RWPE1 (cell line): ENCODE results near the gene EAF1.

ENCODE experiments used
- CTCF ChIA-PET: fragments of 350-600 bp; sonication (Branson Sonifier 250); formaldehyde crosslinking; extraction: SDS; loops from one replicate; lab custom pipeline; 2021; lab: Yijun Ruan, JAX
- POLR2A ChIA-PET: fragments of 400-600 bp; formaldehyde crosslinking; extraction: SDS; loops from one replicate; lab custom pipeline; 2020; ENCODE audit warnings: antibody characterized with exemption; ENCODE audit not compliant: low non-redundant PET; lab: Yijun Ruan, JAX
- DNase-seq: peaks from one replicate; pipeline ENCODE4 v3.0.0; 2012; ENCODE audit warnings: low spot score
- H3K27ac ChIP-seq: fragments of 450-650 bp; 2 replicates; pipeline ENCODE4 v1.5.1; 2017
- CTCF ChIP-seq: fragments of 450-650 bp; conservative IDR thresholded peaks from 2 replicates; pipeline ENCODE4 v1.5.1; 2017; ENCODE audit warnings: low read depth, mild to moderate bottlenecking

The EAF1 gene

GRCh38 chr3:15399970-15400369 is 27.4 kb upstream of the EAF1 start:
- H3K27ac ChIP-seq, result no peak overlapping the region
- POLR2A ChIA-PET, result no interaction called here
- CTCF ChIA-PET, result no interaction called here
- no peak for TF ChIP-seq CTCF
- no peak for DNase-seq

- no peak for TF ChIP-seq CTCF
- no peak overlapping the region for H3K27ac ChIP-seq
- DNase-seq, result no peak
- CTCF ChIA-PET, result no interaction called here
- POLR2A ChIA-PET, result no interaction called here
Observed at GRCh38 chr3:15401936-15402335, 25.5 kb upstream of the EAF1 start.

GRCh38 chr3:15403495-15403894 is 23.9 kb upstream of the EAF1 start:
- ChIA-PET CTCF (no interaction called here), POLR2A (no interaction called here)
- no peak overlapping the region for H3K27ac ChIP-seq

GRCh38 chr3:15403965-15404364 is 23.4 kb upstream of the EAF1 start:
- TF ChIP-seq CTCF, result no peak
- ChIA-PET POLR2A (no interaction called here), CTCF (no interaction called here)
- no peak overlapping the region for H3K27ac ChIP-seq
- no peak for DNase-seq

More at GRCh38 chr3:15403495-15403894, 23.9 kb upstream of the EAF1 start:
- no peak for TF ChIP-seq CTCF
- DNase-seq, result no peak

GRCh38 chr3:15404767-15405166 is 22.6 kb upstream of the EAF1 start:
- DNase-seq, result no peak
- H3K27ac ChIP-seq, result no peak overlapping the region

GRCh38 chr3:15405448-15406050 is 21.8 kb upstream of the EAF1 start:
- ChIA-PET POLR2A (no interaction called here), CTCF (interaction anchor here (0.6 to 1.8 kb wide), 5 partner anchors 31 to 145 kb away, joined by 3 to 9 read pairs (median 3); no protein-coding TSS in a partner anchor)
- DNase-seq, result peak; percentile 32
- peak; percentile 51 for TF ChIP-seq CTCF
- H3K27ac ChIP-seq, result no peak overlapping the region

More at GRCh38 chr3:15404767-15405166, 22.6 kb upstream of the EAF1 start:
- POLR2A ChIA-PET, result no interaction called here
- CTCF ChIA-PET, result interaction anchor here (0.6 to 0.9 kb wide), 3 partner anchors 31 to 139 kb away, joined by 3 to 9 read pairs (median 3); no protein-coding TSS in a partner anchor
- TF ChIP-seq CTCF, result no peak
